Common myeloid progenitor, CD34-positive (primary cell): ENCODE data around the gene RAB5B.
"Not testable (repeated sequence)": the region's sequence is repeated elsewhere in the genome, so short reads cannot be mapped to it uniquely, and the experiment has no call there.

Source experiments
- CTCF ChIA-PET: fragments of 350-600 bp; sonication (Branson Sonifier 250); formaldehyde crosslinking; loops from one replicate; lab custom pipeline; 2021; ENCODE audit warnings: antibody characterized with exemption; lab: Charles Lee
- POLR2A ChIA-PET: fragments of 350-600 bp; sonication (Branson Sonifier 250); formaldehyde crosslinking; loops from one replicate; lab custom pipeline; 2021; ENCODE audit warnings: antibody characterized with exemption; lab: Charles Lee
- DNase-seq, 3 donors: peaks; one replicate each; pipeline versions ENCODE4 v3.0.0 to v3.0.0-alpha.2; 2013
- H3K27ac ChIP-seq, 2 experiments: 1 replicate in 1 of 2; 2 replicates in 1 of 2; pipeline ENCODE4 v1.7.0; 2013; ENCODE audit warnings: inconsistent platforms in 2 of 2, low read length in 2 of 2, mild to moderate bottlenecking in 2 of 2, low read depth in 1 of 2, moderate library complexity in 1 of 2; ENCODE audit not compliant: severe bottlenecking in 2 of 2, insufficient read depth in 1 of 2, poor library complexity in 1 of 2
- H3K27me3 ChIP-seq, 5 experiments: replicated peaks in 2 of 5; 1 replicate in 3 of 5; 2 replicates in 2 of 5; pipeline versions ENCODE4 v1.6.1 to v1.7.0; 2013; ENCODE audit warnings: low read length in 4 of 5, mild to moderate bottlenecking in 2 of 5, moderate library complexity in 2 of 5, inconsistent platforms in 1 of 5; ENCODE audit not compliant: insufficient read depth in 5 of 5, control insufficient read depth in 4 of 5
- H3K36me3 ChIP-seq, 4 experiments: 1 replicate in 2 of 4; 2 replicates in 2 of 4; pipeline versions ENCODE4 v1.6.1 to v1.7.0; 2013; ENCODE audit warnings: low read length in 3 of 4, control low read depth in 1 of 4, mild to moderate bottlenecking in 1 of 4; ENCODE audit not compliant: control insufficient read depth in 4 of 4, insufficient read depth in 4 of 4
- H3K4me1 ChIP-seq, 4 experiments: 1 replicate in 3 of 4; 2 replicates in 1 of 4; pipeline versions ENCODE4 v1.6.1 to v1.7.1; 2013; ENCODE audit warnings: low read length in 3 of 4, mild to moderate bottlenecking in 3 of 4, control low read depth in 1 of 4, inconsistent platforms in 1 of 4, moderate library complexity in 1 of 4; ENCODE audit not compliant: control insufficient read depth in 4 of 4, insufficient read depth in 4 of 4; ENCODE audit errors: control extremely low read depth in 1 of 4
- H3K4me3 ChIP-seq, 7 experiments: 1 replicate in 4 of 7; 2 replicates in 3 of 7; pipeline versions ENCODE4 v1.5.1 to v1.7.0; 2013; ENCODE audit warnings: mild to moderate bottlenecking in 7 of 7, low read length in 6 of 7, moderate library complexity in 6 of 7, inconsistent platforms in 2 of 7, low read depth in 2 of 7, control low read depth in 1 of 7; ENCODE audit not compliant: insufficient read depth in 4 of 7, control insufficient read depth in 1 of 7; ENCODE audit errors: extremely low read depth in 1 of 7
- H3K9me3 ChIP-seq, 5 experiments: 1 replicate in 4 of 5; 2 replicates in 1 of 5; pipeline versions ENCODE4 v1.6.1 to v1.7.1; 2013; ENCODE audit warnings: low read length in 4 of 5, mild to moderate bottlenecking in 2 of 5, inconsistent platforms in 1 of 5, low read depth in 1 of 5, moderate library complexity in 1 of 5; ENCODE audit not compliant: control insufficient read depth in 4 of 5, insufficient read depth in 2 of 5; ENCODE audit errors: control extremely low read depth in 1 of 5
- WGBS: methylation state at CpG from one replicate; pipeline ENCODE4 v1.1.5; 2013; ENCODE audit not compliant: insufficient coverage; 5-methylcytosine and 5-hydroxymethylcytosine counted together

RAB5B gene

GRCh38 chr12:56042430-56042813, 68.5 kb downstream of the RAB5B start:
- CTCF ChIA-PET, H3K27me3 ChIP-seq, POLR2A ChIA-PET, H3K9me3 ChIP-seq: not testable (repeated sequence)
- peaks cover 5 to 41% (median 25%) of the 10 kb centered on the region in 4 experiments for H3K36me3 ChIP-seq
- H3K4me1 ChIP-seq: peaks cover 6 to 26% (median 15%) of the 10 kb centered on the region in 4 experiments
- H3K4me3 ChIP-seq: peak overlapping the region; percentile 89 to 99 (median 97)
- DNase-seq: peak in 1 of 3 donors; percentile 9
- peak overlapping the region; percentile 92 to 97 for H3K27ac ChIP-seq
- 0% methylated on average over 7 of the region's 20 CpGs for WGBS

DNA sequence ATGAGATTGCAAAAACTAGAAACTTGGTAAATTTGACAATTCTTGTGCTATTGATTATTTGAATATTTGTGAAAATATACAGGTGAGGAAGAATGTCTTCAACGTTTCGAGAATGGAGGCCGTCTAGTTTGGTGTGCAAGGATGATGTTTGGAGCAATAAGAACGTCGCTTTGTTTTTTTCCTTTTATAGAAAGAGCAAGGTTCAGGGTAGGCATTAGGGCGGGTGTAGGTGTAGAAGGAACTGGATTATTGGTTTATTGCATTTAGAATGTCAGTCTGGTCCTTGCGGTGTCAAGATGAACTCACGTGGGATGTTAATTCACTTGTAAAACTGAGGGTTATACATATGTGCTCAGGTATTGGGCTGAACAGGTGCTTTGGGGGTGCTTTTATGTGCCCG, 69.0 kb downstream of the RAB5B start:
- Histone ChIP-seq H3K36me3 (peaks cover 5 to 39% (median 25%) of the 10 kb centered on the region in 4 experiments), H3K4me3 (peak overlapping the region in 6 of 7 experiments; percentile 91 to 99 (median 97)), H3K27ac (peak overlapping the region; percentile 92 to 97), H3K27me3 (no peaks in the 10 kb centered on the region), H3K4me1 (peaks cover 6 to 26% (median 15%) of the 10 kb centered on the region in 4 experiments), H3K9me3 (no peaks in the 10 kb centered on the region)
- WGBS: 49% methylated on average over 7 of the region's 9 CpGs
- ChIA-PET CTCF (interaction anchor here (5.7 kb wide), 1 partner anchor 76 kb away, joined by 32 read pairs; the partner anchor contains the start of gene ZC3H10), POLR2A (no interaction called here)
- no peak for DNase-seq
